HG03457 (cell line): ENCODE results near the gene ROCK2.

ENCODE experiments used
- ATAC-seq: cut with Tn5 transposase; IDR thresholded peaks from one replicate; pipeline ENCODE4 v1.9.1; 2021; ENCODE audit warnings: moderate number of reproducible peaks; ENCODE audit not compliant: unreplicated experiment

The ROCK2 gene

DNA sequence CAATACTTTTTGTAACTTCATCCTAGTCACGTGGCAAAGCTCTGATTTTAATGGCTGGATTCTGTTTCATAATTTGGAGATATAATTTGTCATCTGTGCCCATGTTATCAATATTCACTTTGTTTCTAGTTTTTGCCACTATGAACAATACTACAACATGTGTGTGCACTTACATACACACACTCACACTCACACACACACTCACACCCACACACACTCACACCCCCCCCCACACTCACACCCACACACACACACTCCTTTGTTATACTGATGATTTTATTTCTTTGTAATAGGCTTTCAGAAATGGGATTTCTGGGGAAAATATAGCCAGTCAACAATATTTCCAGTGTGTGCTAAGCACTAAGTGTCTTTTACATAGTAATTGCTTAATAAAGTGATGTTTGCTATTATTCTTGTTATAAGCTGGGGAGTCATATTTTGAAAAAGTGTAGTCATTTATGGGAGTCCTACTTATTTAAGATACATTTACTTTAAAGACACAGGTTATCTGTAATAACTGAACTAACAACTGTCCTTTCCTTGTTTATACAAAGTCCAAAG is 22.8 kb upstream of the ROCK2 start:
- ATAC-seq, result no peak

DNA sequence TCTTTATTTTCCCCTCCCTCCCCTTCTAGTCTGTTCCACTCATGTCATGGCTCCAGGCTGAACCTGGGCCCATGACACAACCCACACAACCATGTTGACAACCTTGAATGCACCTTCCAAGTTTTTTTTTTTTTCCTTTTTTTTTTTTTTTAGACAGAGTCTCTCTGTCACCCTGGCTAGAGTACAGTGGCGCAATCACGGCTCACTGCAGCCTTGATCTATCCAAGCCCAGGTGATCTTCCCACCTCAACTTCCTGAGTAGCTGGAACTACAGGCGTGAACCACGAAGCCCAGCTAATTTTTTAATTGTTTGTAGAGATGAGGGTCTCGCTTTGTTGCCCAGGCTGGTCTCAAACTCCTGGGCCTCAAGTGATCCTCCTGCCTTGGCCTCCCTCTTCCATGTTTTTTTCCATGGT is 21.9 kb upstream of the ROCK2 start:
- no peak for ATAC-seq

DNA sequence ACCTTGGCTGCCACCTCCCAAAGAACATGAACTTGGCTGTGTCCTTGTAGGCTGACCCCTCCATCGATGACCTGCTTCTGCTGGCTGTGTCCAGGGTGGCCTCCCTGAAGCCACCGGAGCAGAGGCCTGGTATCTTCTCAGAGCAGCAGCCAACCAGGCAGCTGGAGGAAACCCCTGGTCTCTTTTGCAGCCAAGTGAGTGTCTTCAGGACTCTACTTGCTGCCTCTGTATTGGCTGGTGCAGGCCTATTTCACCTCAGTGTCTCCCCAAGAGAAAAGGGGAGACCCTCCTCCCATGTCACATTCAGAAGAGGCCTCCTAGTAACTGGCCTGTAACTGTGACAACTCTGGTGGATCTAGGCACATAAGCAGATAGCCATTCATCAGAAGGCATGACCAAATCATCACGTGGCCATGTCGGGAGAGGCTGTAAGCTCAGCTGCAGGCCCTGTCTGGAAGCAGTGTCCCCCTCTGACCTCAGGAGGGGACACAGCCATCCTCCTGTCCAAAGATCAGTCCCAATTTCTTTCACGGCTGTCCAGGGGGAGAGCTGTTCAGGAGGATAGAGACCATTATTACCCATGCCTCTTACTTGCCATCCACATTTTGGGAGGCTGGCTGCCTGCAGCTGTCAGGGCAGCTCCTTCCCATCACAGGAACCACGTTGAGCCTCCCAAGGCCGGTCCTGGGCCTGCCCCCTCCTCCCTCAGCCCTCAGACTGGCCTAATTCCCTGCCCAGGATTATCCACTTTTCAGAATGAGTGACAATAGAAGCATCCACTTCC is 20.9 kb upstream of the ROCK2 start:
- no peak for ATAC-seq

DNA sequence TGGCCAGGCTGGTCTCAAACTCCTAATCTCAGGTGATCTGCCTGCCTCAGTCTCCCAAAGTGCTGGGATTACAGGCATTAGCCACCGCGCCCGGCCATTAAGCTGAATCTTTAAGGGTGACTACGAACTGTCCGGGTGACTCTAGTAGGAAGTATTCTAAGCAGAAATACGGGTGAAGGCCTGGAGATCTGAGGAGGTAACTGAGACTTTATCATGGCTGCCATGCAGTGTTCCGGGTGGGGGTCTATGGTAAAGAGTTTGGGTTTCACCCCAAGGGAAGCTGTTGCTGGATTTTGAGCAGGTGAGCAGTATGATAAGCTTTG is 20.1 kb upstream of the ROCK2 start:
- no peak for ATAC-seq

DNA sequence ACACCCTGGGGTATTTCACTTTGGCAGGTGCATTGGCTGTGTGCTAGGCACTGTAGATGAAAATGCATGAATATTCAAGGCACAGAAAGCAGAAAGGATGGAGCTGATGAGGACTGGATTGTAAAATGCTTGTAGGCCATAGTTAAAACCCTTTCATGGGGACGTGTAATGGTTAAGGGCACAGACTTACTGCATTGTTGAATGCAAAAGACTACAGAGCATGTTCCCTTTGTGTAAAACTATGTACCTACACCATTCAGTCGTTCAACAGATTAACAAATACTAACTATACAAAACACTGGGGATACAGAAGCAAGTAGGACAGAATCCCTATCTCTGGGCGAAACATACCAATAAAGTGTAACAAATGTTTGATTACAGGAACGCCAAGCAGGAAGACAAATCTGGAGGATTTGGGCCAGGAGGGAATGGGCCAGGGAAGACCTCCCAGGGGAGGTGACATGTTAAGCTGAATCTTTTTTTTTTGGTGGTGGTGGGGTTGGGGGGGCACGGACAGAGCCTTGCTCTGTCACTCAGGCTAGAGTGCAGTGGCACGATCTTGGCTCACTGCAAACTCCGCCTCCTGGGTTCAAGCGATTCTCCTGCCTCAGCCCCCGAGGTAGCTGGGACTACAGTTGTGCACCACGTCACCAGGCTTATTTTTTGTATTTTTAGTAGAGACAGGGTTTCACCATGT is 19.6 kb upstream of the ROCK2 start:
- no peak for ATAC-seq

DNA sequence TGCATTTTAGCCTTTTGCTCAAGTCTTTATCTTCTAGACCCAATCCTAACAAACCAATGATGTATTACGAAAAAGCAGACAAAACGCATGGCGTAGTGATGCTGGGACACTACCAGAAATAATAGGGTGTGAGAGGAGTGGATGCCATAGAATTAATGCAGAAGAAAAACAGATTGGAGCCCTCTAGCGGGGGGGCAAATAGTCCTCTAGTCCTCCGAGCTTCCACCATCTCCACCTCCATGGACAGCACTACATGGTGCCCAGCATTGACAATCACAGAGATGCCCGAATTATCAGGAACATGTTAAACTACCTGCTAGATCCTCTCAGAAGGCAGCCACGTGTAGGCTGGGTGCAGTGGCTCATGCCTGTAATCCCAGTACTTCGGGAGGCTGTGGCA is 15.4 kb upstream of the ROCK2 start:
- ATAC-seq, result no peak

DNA sequence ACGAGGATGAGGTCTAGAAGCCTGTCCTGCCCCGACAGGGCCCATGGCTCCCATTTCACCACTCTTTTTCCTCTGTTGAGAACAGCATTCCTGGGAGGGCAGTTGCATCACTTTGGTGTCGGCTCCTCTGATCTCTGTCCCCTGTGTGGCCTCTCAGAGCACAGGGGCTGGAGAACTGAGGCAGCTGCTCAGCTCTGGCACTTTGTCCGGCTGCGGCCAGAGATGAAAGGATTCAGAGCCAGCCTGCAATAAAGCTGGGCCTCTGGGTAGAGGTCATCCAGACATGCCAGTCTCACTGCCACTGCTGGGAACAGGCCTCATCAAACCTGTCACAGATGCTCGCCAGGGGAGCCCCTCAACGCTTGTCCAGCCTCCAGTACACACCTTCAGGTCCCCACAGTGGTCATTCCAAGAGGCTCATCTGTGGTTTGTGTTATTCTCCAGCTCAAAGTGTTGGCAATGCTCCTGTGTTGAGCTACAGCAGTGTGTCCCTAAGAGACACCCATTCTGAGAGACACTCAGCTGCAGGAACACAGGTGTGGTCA is 13.1 kb upstream of the ROCK2 start:
- no peak for ATAC-seq

DNA sequence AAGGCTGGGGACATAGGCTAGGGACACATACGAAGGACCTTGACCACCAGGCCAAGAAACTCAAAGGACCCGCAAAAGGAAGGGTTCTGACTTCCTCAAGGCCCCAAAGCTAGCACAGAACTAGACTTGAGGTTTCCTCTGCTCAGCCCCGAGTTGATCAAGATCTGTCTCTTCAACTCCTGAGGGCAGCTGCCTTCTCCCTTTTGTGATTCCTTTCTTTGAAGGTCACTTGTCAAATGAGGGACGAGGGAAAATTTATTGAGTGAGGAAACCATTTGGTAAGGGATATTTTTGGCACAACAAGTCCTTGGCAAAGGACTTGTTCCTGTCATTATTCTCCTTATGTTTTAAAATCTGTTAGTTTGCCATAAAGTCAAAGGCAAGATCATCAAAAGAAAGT is 12.3 kb upstream of the ROCK2 start:
- ATAC-seq, result no peak

DNA sequence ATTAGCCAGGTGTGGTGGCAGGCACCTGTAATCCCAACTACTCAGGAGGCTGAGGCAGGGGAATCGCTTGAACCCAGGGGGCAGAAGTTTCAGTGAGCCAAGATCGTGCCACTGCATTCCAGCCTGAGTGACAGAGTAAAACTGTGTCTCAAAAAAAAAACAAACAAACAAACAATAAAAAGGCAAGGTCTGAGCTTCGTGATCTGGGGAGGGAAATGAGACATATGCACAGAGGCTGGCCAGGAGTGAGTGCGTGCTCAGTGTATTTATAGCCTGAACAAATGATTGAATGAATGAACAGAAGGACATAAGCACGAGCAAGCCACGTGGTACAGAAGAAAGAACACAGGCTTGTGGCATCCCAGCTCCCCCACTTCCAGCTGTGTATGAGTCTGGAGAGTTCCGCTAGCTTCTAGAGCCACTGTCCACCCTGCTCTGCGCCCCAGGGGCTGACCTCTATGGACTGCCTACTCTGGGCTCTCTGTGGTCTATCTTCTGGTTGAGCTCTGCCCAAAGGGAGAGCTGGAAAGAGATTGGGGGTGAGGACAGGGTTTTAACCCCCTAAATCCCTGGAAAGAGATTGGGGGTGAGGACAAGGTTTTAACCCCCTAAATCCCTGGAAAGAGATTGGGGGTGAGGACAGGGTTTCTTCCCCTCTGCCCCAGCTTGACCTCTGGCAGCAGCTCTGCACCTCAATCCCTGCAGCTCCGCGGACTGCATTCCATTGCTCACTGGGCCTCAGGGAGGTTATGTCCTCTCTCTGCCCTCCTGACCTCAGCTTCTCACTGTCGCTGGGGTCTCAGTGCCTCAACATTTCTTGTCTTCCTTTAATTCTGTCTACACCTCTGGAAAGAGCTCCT is 11.0 kb upstream of the ROCK2 start:
- ATAC-seq, result no peak

DNA sequence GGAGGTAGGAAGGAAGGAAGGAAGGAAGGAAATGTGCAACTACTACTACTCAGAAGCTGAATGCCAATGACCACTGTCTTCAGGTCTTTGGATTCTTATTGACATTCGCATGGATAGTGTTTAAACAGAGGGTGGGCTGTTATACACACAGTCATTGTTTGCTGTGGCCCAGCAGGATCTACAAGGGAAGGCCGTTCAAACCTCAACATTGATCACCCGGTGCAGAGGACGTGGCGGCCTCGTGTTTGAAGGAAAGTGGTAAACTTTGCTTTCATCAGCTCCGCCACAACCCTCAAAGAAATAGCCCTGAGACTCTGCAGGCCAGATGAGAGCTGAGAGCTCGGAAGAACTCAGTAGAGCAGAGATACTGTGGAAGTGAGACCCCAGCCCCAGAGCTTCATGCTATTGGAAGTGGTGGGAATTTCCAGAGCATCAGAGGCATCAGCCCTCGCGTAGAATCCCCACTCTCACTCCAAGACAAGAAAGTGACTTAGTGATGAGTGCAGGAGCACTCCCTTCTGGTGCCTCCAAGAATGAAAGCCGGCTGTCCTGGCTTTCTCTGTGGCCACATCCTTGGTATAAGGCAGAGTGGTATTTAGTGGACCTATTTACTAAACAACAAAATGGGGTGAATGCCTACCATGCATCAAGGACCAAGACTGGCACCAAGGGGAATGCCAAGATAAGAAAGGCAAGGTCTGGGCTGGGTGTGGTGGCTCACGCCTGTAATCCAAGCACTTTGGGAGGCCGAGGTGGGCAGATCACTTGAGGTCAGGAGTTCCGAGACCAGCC is 10.1 kb upstream of the ROCK2 start:
- ATAC-seq, result no peak

DNA sequence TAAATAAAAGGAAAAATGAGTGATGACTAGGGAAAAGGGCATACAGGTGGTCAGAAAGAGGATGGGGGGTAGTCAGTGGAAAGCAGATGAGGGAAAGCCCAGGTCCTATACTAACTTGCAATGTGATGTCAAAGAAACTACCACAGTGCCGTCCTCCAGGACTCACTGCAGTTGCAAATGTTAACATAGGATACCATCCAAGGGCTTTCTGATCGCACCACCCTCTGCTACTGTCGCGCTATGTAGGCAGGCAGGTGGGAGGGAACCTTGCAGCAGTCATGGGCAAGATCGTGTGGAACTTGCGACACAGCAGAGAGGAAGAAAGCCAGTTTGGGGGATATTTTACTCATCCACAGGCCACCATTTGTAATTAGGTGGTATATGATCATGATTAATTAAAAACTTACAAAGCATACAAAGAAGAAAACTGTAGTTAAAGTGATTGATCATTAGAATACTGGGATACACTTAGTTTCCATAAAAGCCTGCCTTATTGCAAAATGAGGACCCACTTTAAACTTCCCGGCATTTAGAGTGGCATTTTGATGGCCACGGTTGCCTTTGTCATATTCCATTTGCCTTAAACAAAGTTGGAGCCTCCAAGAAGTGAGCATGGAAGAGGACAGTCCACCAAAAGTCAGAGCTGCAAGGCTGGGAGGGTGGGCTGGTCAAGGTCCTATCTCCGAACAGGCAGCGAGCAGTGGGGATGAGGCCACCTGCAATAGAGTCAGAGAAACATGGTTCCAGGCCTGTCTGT is 8.5 kb upstream of the ROCK2 start:
- no peak for ATAC-seq

DNA sequence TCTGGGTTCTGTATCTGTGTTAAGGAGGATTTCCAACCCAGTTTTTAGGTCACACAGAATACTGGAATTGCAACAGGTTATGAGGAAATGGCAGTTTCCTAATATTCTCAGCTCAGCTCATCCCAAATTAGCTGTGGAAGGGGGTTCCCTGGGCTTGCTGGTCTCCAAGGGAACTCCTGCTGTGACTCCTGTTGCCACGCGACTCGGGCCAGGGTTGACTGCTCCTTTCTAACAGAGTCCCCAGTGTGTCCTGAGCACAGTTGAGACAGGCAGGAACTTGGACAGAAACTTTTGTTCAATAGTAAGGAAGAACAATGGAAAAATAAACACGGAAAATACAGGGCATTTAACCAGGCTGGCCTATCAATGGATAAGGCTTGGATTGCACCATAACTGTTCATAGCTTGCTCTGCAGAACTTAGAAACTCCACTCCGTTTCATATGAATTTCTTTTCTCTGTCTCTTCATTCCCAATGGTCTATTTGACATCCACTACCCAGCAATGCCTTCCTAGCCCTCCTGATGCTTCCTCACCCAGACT is 3.8 kb upstream of the ROCK2 start:
- no peak for ATAC-seq

DNA sequence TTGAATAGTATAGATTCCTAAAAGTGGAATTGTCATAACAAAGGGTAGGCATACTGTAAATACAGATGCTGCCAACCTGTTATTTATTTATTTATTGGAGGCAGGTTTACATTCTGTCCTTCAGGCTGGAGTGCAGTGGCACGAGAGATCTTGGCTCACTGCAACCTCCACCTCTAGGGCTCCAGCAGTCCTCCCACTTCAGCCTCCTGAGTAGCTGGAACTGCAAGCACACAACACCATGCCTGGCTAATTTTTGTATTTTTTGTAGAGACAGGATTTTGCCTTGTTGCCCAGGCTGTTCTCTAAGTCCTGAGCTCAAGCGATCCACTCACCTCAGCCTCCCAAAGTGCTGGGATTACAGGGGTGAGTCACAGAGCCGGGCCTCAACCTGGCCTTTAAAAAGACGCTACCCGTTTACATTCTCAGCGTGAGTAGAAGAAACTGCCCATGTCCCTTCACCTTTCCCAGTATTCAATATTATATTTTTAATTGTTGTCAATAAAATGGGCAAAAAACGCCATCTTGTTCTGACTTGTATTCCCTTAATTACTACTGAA is 3.0 kb upstream of the ROCK2 start:
- ATAC-seq, result no peak

DNA sequence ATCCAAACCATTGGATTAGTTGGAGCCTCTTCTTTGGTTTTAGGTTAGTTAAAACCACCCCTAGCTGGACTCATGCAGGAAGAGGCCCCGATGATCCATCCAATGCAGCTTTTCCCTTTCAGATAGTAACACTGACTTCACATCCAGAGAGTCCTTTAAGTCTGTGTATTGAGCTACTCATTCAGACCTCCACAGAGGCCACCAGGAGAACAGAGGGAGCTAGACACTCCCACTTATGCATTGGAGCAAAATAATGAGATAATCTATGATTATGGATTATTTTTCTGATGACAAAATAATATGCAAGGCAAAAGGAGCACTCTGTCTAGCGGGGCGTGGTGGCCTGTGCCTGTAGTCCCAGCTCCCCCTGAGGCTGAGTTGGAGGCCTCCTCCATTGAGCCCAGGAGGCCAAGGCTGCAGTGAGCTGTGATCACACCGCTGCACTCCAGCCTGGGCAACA is 1.6 kb upstream of the ROCK2 start:
- no peak for ATAC-seq

DNA sequence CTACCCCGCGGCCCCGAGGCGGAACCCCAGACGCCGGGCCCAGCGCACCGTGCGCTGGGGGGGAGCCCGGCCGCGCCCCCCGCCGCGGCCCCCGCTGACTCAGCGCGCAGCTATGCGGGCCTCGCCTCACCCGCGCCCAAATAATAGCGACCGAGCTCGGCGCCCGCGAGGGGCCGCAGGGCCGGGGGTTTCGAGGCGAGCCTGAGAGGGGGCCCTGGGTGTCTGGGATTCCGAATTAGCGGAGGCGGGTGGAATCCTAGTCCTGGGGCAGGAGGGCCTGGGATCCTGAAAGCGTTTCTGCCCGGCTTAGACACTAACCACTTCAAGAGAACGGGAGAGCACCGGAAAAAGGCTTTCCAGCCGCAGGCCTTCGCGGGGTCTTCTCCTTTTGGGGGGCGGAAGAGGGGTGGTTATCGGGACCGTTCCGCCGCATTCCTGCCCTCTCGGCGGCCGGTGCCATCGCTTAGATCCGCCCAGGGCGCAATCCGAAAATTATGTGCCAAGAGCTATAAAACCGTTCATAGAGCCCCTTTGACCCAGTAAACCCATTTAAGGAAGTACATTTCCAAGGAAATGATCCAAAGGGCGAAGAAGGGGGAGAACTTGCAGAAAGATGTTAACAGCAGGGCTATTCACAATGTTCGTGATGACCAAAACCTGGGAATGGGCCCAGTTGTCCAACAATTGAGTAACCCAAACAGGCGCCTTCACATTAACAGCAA is 681 bp upstream of the ROCK2 start:
- ATAC-seq, result no peak

DNA sequence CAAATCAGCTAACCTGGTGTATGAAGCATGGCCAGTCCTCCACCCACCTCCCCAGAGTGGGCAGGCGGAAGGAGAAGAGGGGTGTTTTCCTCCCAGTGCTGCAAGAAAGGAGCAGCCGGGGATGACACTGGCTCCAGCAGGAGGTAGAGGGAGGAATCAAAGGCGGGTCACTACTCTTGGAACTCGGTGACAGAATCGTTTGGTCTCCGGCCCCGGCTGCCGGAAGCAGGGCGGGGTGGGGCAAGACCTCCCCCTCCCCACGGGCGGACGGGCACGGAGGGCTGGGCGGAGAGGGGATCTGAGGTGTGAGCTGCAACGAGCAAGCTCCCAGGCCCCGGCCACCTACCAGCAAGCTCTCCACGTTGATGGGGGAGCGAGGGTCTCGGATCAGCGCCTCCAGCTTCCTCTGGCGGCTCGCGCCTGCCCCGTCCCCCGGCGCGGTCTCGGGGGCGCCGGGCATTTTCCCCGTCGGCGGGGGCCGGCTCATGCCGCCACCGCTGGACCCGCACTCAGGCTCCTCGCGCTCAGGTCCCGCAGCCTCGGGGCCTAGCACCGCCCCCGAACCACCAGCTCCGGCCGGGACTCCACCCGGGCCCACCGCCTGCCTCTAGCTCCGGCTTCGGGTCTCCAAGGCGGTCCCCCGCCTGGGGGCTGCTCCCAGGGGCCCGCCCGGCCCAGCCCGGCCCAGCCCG is 640 bp downstream of the ROCK2 start:
- ATAC-seq, result peak; percentile 29

DNA sequence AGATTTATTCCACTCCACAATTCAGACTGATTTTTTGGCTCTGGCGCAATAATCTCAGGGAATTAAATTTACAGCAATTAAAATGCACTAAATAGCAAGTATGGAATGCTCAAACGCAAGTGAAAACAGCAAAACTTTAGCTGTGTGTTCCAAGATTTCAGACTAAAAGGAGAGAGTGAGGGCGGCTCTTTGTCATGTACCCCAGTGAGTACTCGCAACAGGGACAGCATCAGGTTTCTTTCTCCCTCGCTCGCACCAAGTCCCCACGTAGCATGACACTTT is 1.1 kb downstream of the ROCK2 start:
- ATAC-seq, result no peak
